HPDE6-E6E7 (cell line): Measurements from ENCODE around the gene NSL1.

Experiments used
- DNase-seq: peaks from one replicate; pipeline ENCODE4 v3.0.0; 2011; ENCODE audit warnings: missing footprints; ENCODE audit errors: extremely low spot score

NSL1 gene

DNA sequence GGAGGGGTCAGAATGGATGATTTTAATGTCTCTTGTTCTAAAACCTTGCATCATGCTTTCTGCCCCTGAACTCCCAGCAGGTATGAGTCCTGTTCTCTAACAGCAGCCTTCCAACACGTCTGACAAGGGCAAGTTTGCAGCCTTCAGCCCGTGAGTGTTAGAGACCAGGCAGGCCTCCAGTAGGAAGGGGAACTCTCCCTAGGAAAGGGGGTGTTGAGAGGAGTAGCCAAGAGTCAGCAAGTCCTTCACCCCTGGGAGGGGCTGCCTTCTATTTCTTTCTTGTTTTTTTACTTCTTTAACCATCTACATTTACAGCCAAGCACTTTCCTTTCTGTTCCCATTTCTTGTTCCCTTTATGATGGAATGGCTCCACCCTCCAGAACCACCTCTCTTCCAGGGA, 106.1 kb downstream of the NSL1 start:
- no peak for DNase-seq

DNA sequence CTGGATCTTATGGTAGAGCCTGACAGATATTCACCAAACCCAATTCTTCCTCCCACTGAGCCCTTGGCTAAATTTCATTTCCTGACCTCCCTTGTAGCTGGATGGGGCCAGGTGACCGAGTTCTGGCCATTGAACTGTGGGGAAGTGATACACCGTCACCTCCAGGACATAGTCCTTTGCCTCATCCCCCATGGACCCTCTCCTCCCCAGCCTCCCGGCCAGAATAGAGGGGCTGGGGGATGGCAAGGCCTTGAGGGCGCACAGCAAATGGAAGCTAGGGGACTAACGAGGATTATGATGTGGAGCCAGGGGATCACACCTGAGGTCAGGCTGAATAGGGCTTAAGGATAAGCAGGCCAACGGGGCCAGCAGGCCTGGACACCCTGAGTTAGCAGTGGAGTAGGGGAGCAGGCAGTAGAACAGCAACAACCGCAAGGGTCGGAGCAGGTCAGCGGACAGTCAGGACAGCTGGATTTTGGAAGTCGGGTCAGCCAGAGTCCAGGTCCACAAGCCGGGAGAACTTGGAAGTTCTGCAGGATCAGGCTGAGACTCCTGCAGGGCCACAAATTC, 107.0 kb downstream of the NSL1 start:
- no peak for DNase-seq

DNA sequence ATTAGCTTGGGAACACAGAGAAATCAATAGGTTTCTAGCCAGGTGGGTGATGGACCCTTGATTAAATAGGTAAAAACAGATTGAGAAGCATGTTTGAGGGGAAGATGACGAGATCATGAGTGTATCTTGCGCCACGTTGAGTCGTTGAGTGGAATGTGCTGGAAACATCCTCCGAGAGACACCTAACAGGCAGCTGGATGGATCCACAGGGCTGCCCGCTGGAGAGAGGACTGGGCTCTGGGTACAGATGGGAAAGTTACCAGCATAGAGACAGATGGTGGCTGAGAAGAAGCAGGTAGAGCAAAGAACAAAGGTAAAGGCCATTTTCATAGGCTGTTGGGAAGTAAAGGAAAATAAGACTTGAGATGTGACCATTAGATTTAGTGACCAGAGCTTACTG, 107.5 kb downstream of the NSL1 start:
- no peak for DNase-seq

DNA sequence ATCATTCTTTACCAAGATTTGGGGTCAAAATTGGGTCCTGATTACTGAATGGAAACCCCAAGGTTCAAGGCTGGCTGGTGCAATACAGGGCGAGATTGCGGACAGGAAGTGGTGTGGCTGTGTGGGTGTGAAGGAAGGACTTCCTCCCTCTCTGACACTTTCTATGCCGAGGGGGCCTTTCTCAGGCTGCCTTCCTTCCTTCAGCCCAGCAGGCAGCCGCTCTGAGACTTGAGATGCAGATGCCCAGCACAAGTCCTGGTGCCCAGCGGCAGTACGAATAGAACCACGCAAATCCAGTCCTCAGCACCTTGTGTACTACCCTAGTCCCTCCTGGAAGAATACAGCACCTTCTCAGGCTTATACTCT, 108.2 kb downstream of the NSL1 start:
- DNase-seq = no peak

DNA sequence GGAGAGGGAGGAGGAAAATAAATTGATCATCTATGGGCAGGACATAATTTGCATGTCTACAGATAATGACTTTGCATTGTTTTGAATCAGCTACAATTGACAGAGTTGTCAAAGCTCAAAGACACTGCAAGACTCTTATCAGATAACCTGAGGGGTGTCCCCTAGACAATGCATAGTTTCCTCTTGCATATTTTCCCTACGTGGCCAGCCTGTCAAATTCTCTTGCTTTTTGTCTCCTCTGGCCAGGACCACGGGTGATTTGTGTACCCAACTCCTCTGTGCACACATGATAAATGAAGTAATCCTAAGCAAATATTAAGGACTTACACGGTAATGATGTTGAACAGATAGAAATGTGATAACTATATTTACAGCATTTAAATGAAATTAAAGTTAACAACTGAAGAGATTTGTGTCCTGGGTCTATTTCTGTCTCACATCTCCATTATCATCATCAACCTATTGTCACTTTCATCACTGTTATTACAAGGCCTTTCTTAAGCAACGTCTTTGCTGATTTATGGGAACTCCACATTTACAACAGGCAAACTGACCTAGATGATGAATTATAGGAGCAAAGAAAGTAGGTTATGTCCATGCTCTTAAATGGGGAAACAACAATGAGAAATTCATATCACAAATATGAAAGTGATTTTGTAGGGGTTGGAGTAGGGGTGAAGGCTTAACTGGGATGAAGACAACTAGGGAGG, 110.7 kb downstream of the NSL1 start:
- DNase-seq = no peak

DNA sequence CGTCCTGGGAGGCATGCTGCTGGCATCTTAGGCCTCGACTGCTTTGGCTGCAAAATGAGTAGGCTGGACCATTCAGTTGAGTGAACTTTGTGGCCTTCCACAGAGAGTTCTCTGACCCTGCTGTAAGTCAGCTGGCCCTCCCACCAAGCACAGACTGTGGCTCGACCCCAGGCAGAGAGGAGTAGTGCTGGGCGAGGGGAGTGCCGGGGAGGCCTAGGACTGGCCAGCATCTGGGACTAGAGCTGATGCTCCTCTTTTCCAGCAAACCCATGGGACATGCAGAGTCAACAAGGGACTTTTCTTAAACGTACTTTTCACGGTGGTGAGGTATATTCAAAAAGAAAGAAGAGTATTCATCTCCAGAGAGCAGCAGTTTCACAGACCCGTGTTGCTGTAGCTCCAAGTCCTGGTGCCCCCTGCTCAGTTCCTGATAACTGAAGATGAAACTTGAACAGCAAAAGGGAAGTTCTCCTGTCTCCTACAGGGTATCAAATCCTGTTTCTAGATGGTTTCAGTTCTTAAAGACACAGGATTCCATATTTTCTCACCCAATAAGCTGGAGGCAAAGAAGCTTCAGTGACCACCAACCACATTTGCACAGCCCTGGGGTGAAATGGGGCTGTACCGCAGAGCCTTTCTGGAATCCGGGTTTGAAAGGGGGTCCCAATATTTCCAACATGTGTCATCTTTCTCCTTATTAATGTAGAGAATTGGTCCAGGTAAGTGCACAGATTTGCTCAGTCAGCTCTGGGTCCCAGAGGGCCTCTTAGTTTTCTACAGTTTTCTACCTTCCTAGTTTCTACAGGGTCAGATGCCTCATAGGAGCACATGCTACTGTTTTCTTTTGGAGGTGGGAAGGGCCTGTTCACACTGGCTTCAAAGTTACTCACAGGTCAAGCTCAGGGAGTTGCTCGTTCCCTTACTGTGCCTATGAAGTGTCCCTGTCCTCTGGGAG, 112.8 kb downstream of the NSL1 start:
- DNase-seq = no peak

DNA sequence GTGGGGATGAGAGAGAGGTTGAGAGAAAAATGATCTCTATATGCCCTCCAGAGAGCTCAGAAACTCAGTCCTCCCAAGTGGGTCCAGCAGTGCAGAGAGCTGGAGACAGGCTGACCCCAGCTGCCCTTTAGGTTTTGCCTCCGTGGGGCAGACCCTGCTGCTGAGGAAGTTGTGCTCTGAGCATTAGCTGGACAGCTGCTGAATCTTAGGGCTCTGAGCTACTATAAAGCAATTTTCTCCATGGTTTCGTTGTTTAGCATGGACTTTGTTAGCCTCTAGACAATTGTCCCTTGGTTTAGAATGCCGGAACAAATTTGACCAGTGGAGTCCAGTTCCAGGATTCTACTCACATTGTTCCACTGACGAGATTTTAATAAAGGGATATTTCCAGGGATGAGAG, 114.0 kb downstream of the NSL1 start:
- DNase-seq = no peak

DNA sequence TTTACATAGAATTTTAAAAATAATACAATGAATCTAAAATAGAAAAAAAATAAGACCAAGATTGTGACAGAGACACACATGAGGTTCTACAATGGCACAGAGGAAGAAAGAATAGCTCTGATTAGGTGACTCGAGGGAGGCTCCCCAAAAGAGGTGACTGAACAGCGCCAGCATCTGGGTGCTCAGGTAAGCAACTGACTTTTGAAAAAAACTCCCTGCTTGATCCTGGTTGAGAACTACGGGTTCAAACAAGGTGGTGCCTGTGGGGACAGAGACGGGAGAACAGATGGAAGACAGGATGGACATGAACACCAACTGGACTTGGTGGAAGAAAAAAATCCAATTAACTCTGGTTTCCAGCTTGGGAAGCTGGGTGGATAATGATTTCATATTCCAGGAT, 114.4 kb downstream of the NSL1 start:
- no peak for DNase-seq
